Measurements from ENCODE around the gene FAM237B. TPM values are rescaled to one million over a fixed set of nuclear protein-coding genes. Genes with fewer than 3 reads are reported as not detected.

Gene FAM237B
- polyA plus RNA-seq, 3 donors, result not detected

GRCh38 chr7:90274161-90274560 lies 46.9 kb downstream of the FAM237B start:
- no peak for DNase-seq
- intact Hi-C loops (cut with micrococcal nuclease), result no loop called here
- no peak overlapping the region for H3K4me3 Mint-ChIP-seq
- no peaks in the 10 kb centered on the region for H3K36me3 Mint-ChIP-seq
- H3K27me3 Mint-ChIP-seq (ENCODE audit: low read depth in 3 of 3), result peaks cover 0 to 2% (median 0%) of the 10 kb centered on the region in 3 donors
- no peaks in the 10 kb centered on the region for H3K4me1 Mint-ChIP-seq
- TF ChIP-seq CTCF (IDR thresholded peaks at IDR 0.05), result no peak
- no peak overlapping the region for H2AFZ ChIP-seq (ENCODE audit: insufficient read depth, low read depth, low read length, poor library complexity, severe bottlenecking)
- no peak overlapping the region for H3K27ac ChIP-seq (ENCODE audit: low read depth in 1 of 2, low read length in 2 of 2)
- H3K4me1 ChIP-seq (ENCODE audit: control insufficient read depth in 1 of 2, insufficient read depth in 2 of 2, low read length in 2 of 2), result no peaks in the 10 kb centered on the region
- no peaks in the 10 kb centered on the region for H4K20me1 ChIP-seq (ENCODE audit: insufficient read depth, low read length)
- H3K79me2 ChIP-seq (ENCODE audit: insufficient read depth, low read length), result no peaks in the 10 kb centered on the region
- H3K36me3 ChIP-seq (replicated peaks in 1 of 2; ENCODE audit: control insufficient read depth in 1 of 2, insufficient read depth in 2 of 2, low read length in 2 of 2), result no peaks in the 10 kb centered on the region
- no peaks in the 10 kb centered on the region for H3K9me3 ChIP-seq (replicated peaks in 1 of 2; ENCODE audit: control insufficient read depth in 1 of 2, insufficient read depth in 1 of 2, low read length in 2 of 2)
- H3K4me3 ChIP-seq (replicated peaks in 1 of 3; ENCODE audit: low read depth in 2 of 3, low read length in 3 of 3), result no peak overlapping the region
- no peaks in the 10 kb centered on the region for H3K9me3 Mint-ChIP-seq
- no peak overlapping the region for H3K4me2 ChIP-seq (replicated peaks; ENCODE audit: extremely low read depth, low read length, poor library complexity, severe bottlenecking)
- no peak overlapping the region for H3K9ac ChIP-seq (ENCODE audit: insufficient read depth, low read length, poor library complexity, severe bottlenecking)
- H3K27me3 ChIP-seq (ENCODE audit: control insufficient read depth in 2 of 2, insufficient read depth in 2 of 2, low read length in 2 of 2), result no peaks in the 10 kb centered on the region
- H3K27ac Mint-ChIP-seq, result no peak overlapping the region

GRCh38 chr7:90272242-90272641 lies 48.9 kb downstream of the FAM237B start:
- no peak for DNase-seq
- Histone ChIP-seq H3K79me2 (ENCODE audit: insufficient read depth, low read length) (no peaks in the 10 kb centered on the region), H2AFZ (ENCODE audit: insufficient read depth, low read depth, low read length, poor library complexity, severe bottlenecking) (no peak overlapping the region), H3K27ac (ENCODE audit: low read depth in 1 of 2, low read length in 2 of 2) (no peak overlapping the region), H4K20me1 (ENCODE audit: insufficient read depth, low read length) (no peaks in the 10 kb centered on the region), H3K9me3 (replicated peaks in 1 of 2; ENCODE audit: control insufficient read depth in 1 of 2, insufficient read depth in 1 of 2, low read length in 2 of 2) (no peaks in the 10 kb centered on the region), H3K4me3 (replicated peaks in 1 of 3; ENCODE audit: low read depth in 2 of 3, low read length in 3 of 3) (no peak overlapping the region), H3K27me3 (ENCODE audit: control insufficient read depth in 2 of 2, insufficient read depth in 2 of 2, low read length in 2 of 2) (no peaks in the 10 kb centered on the region), H3K36me3 (replicated peaks in 1 of 2; ENCODE audit: control insufficient read depth in 1 of 2, insufficient read depth in 2 of 2, low read length in 2 of 2) (no peaks in the 10 kb centered on the region), H3K4me1 (ENCODE audit: control insufficient read depth in 1 of 2, insufficient read depth in 2 of 2, low read length in 2 of 2) (no peaks in the 10 kb centered on the region), H3K4me2 (replicated peaks; ENCODE audit: extremely low read depth, low read length, poor library complexity, severe bottlenecking) (no peak overlapping the region), H3K9ac (ENCODE audit: insufficient read depth, low read length, poor library complexity, severe bottlenecking) (no peak overlapping the region)
- Mint-ChIP-seq H3K9me3 (no peaks in the 10 kb centered on the region), H3K27ac (no peak overlapping the region), H3K36me3 (no peaks in the 10 kb centered on the region), H3K4me3 (no peak overlapping the region), H3K4me1 (no peaks in the 10 kb centered on the region), H3K27me3 (ENCODE audit: low read depth in 3 of 3) (peaks cover 0 to 2% (median 0%) of the 10 kb centered on the region in 3 donors)
- WGBS (ENCODE audit: insufficient coverage), result no CpG with 5 or more reads among the region's 2 CpGs
- intact Hi-C loops (cut with micrococcal nuclease), result no loop called here
- TF ChIP-seq CTCF (IDR thresholded peaks at IDR 0.05), result no peak
